Ishikawa (cell line): ENCODE data around the gene MTIF3.
A peak's percentile ranks its signal among the peaks of the same experiment; 100 is the strongest.

ENCODE experiments used
- CREB1 ChIP-seq: IDR thresholded peaks from 2 replicates; pipeline ENCODE4 v1.6.1; 2012; ENCODE audit warnings: low read depth
- EGR1 ChIP-seq: IDR thresholded peaks from 2 replicates; pipeline ENCODE4 v1.6.1; 2012
- EP300 ChIP-seq: IDR thresholded peaks from 2 replicates; pipeline ENCODE4 v1.6.1; 2012; ENCODE audit warnings: borderline replicate concordance
- FOXM1 ChIP-seq: IDR thresholded peaks from 2 replicates; pipeline ENCODE4 v1.6.1; 2012; ENCODE audit warnings: low read depth, borderline replicate concordance
- MAX ChIP-seq: IDR thresholded peaks from 2 replicates; pipeline ENCODE4 v1.6.1; 2012
- RAD21 ChIP-seq: IDR thresholded peaks from 2 replicates; pipeline ENCODE4 v1.6.1; 2012; ENCODE audit warnings: low read depth
- REST ChIP-seq: IDR thresholded peaks from 2 replicates; pipeline ENCODE4 v1.6.1; 2012; ENCODE audit warnings: low read depth, mild to moderate bottlenecking
- TAF1 ChIP-seq: IDR thresholded peaks from 2 replicates; pipeline ENCODE4 v1.6.1; 2012; ENCODE audit warnings: low read depth, mild to moderate bottlenecking
- TCF12 ChIP-seq: IDR thresholded peaks from 2 replicates; pipeline ENCODE4 v1.6.1; 2012; ENCODE audit warnings: low read depth
- TEAD4 ChIP-seq: IDR thresholded peaks from 2 replicates; pipeline ENCODE4 v1.6.1; 2012
- YY1 ChIP-seq: IDR thresholded peaks from 2 replicates; pipeline ENCODE4 v1.6.1; 2012; ENCODE audit warnings: low read depth
- ZBTB7A ChIP-seq: IDR thresholded peaks from 2 replicates; pipeline ENCODE4 v1.6.1; 2012; ENCODE audit warnings: low read depth

- TF ChIP-seq FOXM1 (no peak), RAD21 (peak; percentile 54), CREB1 (no peak), ZBTB7A (no peak), TAF1 (no peak), EP300 (no peak), MAX (no peak), REST (no peak), TEAD4 (no peak), YY1 (no peak), TCF12 (no peak), EGR1 (no peak)
Measured at GRCh38 chr13:27481766-27482165, 31.4 kb upstream of the MTIF3 start.
